Adrenal gland (tissue), 12 donors: ENCODE results near the gene PACSIN1. TPM values are rescaled to one million over a fixed set of nuclear protein-coding genes. Genes with fewer than 3 reads are reported as not detected.

ENCODE experiments used
- DNase-seq, 7 donors: peaks; one replicate each; pipeline ENCODE4 v3.0.0-alpha.2; 2019 to 2020
- H3K27ac ChIP-seq, 5 donors: fragments of 200-600 bp; sonication (generic) in 4 of 5; 1 replicate in 3 of 5; 2 replicates in 2 of 5; pipeline versions ENCODE4 v1.5.1 to v1.8.0; 2016 to 2020; ENCODE audit warnings: mild to moderate bottlenecking in 1 of 5
- H3K27me3 ChIP-seq: fragments of 200-600 bp; 2 replicates; pipeline ENCODE4 v1.8.0; 2021
- H3K36me3 ChIP-seq, 2 donors: fragments of 200-600 bp; replicated peaks in 1 of 2; 1 replicate in 1 of 2; 2 replicates in 1 of 2; pipeline versions ENCODE4 v1.5.1 to v1.8.0; 2018 to 2022
- H3K4me1 ChIP-seq, 2 donors: fragments of 200-600 bp; replicated peaks in 1 of 2; 1 replicate in 1 of 2; 2 replicates in 1 of 2; pipeline versions ENCODE4 v1.5.1 to v1.8.0; 2018 to 2021
- H3K4me3 ChIP-seq, 4 donors: fragments of 200-600 bp; sonication (generic) in 3 of 4; one replicate each; pipeline ENCODE4 v1.5.1; 2016 to 2018
- H3K9me3 ChIP-seq, 3 donors: fragments of 200-600 bp; sonication (generic) in 1 of 3; replicated peaks in 1 of 3; 1 replicate in 2 of 3; 2 replicates in 1 of 3; pipeline versions ENCODE4 v1.5.1 to v1.8.0; 2016 to 2021
- CTCF ChIP-seq, 6 experiments: fragments of 450-650 bp in 4 of 6; fragments of 200-600 bp in 2 of 6; sonication (generic) in 1 of 6; IDR thresholded peaks; 1 replicate in 5 of 6; 2 replicates in 1 of 6; pipeline versions ENCODE4 v1.5.1 to v1.8.0; 2016 to 2021; ENCODE audit warnings: antibody characterized with exemption in 6 of 6, mild to moderate bottlenecking in 2 of 6, moderate library complexity in 1 of 6
- POLR2A ChIP-seq, 2 donors: fragments of 450-650 bp; IDR thresholded peaks; one replicate each; pipeline ENCODE4 v1.6.1; 2017; ENCODE audit warnings: antibody characterized with exemption in 2 of 2, mild to moderate bottlenecking in 2 of 2, moderate library complexity in 1 of 2
- WGBS, 4 donors: extraction: QIAGEN DNeasy Blood & Tissue Kit in 2 of 4; methylation state at CpG; one replicate each; pipeline versions ENCODE4 v1.1.5 to v1.1.7; 2013 to 2017; 5-methylcytosine and 5-hydroxymethylcytosine counted together
- intact Hi-C, 2 donors: fragments of 100-400 bp; cut with DNase I; formaldehyde crosslinking; loops; one replicate each; pipeline versions ENCODE4 v1.14.1 to v1.15.0; 2022 to 2023
- polyA plus RNA-seq, 3 donors: library from polyadenylated mRNA; stranded (reverse); fragments of 200-250 nt in 2 of 3; fragments of 350-450 nt in 1 of 3; fragmentation: Illumina TruSeq in 1 of 3; extraction: RNeasy Lipid Tissue Mini Kit (QIAGEN cat#74804) in 1 of 3; gene quantifications; one replicate each; pipeline ENCODE4 v1.2.3, GENCODE V29; 2013 to 2014
- total RNA-seq, 9 donors: library from RNA; depleted of rRNA in 4 of 9; stranded (reverse); fragments of >200 nt in 4 of 9; fragments of 120-200 nt in 1 of 9; fragmentation: NEBNext Ultra II Directional in 1 of 9; extraction: Animal tissue kit (Norgen Biotek cat#: 25700) in 1 of 9; gene quantifications; one replicate each; pipeline versions ENCODE4 v1.1.0 to v1.2.4, GENCODE V29; 2013 to 2023
- donor health status: healthy with polysubstance abuse.
- donor health status: Bipolar disorder and iron deficiency.
- donor health status: DM: yes; HTN: yes; CAD: no.
- donor health status: DM: no; HTN: no; CAD: no.
- donor health status: DM: no; HTN: no; CAD: no.
- donor health status: DM: yes; HTN: yes; CAD: no.

Gene PACSIN1
- total and polyA plus RNA-seq, 12 donors = 0.19 to 2.9 (median 0.73) TPM; not detected in 2

DNA sequence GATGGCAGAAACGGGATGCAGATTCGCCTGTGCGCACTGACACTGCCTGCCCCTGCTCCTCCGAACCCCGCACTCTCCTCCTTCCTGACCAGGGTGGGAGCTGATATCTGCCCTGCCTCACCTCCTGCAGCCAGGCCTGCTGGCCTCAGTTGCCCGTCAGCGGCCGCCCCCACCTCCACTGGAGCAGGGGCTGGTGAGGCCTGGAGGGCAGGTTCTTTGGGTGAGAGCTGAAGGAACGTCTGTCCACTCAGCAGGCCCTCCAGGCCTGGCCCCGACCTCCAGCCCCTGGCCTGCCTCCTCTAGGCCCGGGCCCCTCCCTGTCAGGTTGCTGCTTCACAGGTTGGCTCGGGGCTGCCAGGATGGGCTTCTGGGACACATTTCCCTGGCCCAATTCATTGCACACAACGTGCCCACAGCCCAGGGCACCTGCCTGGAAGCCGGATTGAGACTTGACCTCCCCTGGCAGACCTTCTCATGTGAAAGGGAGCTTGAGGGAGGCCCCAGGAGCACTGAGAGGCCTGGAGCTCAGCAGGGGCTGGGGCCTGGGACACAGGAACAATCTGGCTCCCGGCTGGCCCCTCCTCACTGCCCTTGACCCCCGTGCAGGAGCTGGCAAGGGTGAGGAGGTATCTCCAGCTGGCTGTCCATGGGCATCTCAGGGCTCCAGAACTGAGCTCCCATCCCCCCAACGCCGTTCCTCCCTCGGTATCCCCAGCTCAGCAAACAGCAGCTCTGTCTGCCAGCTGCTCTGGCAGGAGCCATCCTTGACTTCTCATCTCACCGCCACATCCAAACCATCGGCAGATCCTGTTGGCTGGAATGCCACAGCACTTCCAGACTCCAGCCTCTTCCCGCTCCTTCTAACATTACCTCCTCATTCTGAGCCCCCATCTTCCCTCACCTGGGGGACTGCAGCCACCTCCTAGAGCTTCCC, 50.8 kb downstream of the PACSIN1 start:
- no peak for DNase-seq
- 86 to 89% (median 88%) methylated on average over 14 to 22 of the region's 22 CpGs for WGBS, 4 donors
- Histone ChIP-seq H3K36me3 (no peaks in the 10 kb centered on the region), H3K27me3 (no peaks in the 10 kb centered on the region), H3K27ac (no peak overlapping the region), H3K9me3 (no peaks in the 10 kb centered on the region), H3K4me1 (no peaks in the 10 kb centered on the region), H3K4me3 (no peak overlapping the region)
- TF ChIP-seq CTCF (IDR thresholded peaks at IDR 0.05) (no peak), POLR2A (IDR thresholded peaks at IDR 0.05) (no peak)
- intact Hi-C loops = no loop called here

DNA sequence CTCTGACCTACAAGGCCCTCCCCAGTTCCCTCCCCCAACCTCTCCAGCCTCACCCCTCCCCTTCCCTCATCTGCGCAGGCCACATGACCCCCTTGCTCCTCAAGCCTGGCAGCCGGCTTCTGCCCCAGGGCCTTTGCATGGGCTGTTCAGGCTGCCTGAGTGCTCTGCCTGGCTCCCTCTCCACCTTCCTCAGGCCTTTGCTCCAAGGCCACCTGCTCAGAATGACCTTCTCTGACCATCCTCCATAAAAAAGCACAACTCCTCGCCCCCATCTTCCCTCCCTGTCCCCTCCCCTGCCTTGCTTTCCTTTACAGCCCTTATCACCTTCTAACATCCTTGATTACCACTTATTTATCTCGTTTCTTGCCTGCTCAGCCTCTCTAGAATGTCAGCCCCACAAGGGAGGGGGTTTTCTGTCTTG, 51.6 kb downstream of the PACSIN1 start:
- H3K27ac ChIP-seq = no peak overlapping the region
- no peaks in the 10 kb centered on the region for H3K27me3 ChIP-seq
- H3K4me1 ChIP-seq = no peaks in the 10 kb centered on the region
- 75 to 81% (median 78%) methylated on average over 4 of the region's 4 CpGs for WGBS, 4 donors
- no peak for DNase-seq
- H3K9me3 ChIP-seq = no peaks in the 10 kb centered on the region
- TF ChIP-seq POLR2A (IDR thresholded peaks at IDR 0.05) (no peak), CTCF (IDR thresholded peaks at IDR 0.05) (no peak)
- H3K4me3 ChIP-seq = no peak overlapping the region
- intact Hi-C loops = no loop called here
- H3K36me3 ChIP-seq = no peaks in the 10 kb centered on the region

- Histone ChIP-seq H3K27me3 (no peaks in the 10 kb centered on the region), H3K4me3 (no peak overlapping the region), H3K9me3 (no peaks in the 10 kb centered on the region), H3K27ac (no peak overlapping the region), H3K36me3 (no peaks in the 10 kb centered on the region), H3K4me1 (no peaks in the 10 kb centered on the region)
- WGBS, 4 donors = 43 to 91% (median 85%) methylated on average over 1 to 8 of the region's 8 CpGs
- no peak for TF ChIP-seq CTCF (IDR thresholded peaks at IDR 0.05)
- TF ChIP-seq POLR2A (IDR thresholded peaks at IDR 0.05) = no peak
- no peak for DNase-seq
- intact Hi-C loops = no loop called here
Observed at GRCh38 chr6:34517966-34518365, 52.1 kb downstream of the PACSIN1 start.

DNA sequence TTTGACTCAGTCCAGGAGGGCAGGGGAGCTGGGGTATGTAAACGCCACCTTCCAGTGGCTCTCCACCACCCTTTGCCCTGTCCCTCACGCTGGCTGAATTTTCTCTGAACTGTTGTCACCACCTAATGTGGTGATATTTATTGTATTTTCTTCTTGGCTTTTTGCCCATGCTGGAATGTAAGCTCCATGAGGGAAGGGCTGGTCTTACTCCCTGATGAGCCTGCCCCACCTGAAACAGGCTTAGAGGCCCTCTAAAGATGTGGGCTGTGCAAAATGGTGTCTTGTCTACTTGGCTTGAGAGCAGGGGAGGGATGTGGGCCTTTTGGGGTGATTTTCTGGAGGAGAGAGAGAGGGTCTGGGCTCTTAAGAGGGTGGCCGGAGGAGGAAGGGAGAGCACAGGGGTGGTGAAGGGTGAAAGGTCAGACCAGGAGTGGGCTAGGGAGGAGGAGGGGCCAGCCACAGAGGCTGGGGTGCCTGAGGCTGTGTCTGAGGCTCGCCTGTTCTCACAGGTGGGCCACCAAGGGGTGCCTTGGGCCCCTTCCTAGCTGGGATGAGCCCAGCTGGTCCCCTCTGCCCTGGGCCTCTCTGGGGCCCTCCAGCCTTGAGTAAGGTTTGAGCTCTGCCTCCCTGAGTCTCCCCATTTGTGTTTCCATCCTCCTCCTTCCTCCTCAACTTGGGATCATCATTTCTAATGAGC, 52.9 kb downstream of the PACSIN1 start:
- DNase-seq = no peak
- no peak overlapping the region for H3K4me3 ChIP-seq
- H3K36me3 ChIP-seq = no peaks in the 10 kb centered on the region
- intact Hi-C loops = no loop called here
- 82 to 95% (median 90%) methylated on average over 4 of the region's 4 CpGs for WGBS, 4 donors
- no peak for TF ChIP-seq CTCF (IDR thresholded peaks at IDR 0.05)
- TF ChIP-seq POLR2A (IDR thresholded peaks at IDR 0.05) = no peak
- H3K9me3 ChIP-seq = no peaks in the 10 kb centered on the region
- no peaks in the 10 kb centered on the region for H3K27me3 ChIP-seq
- H3K27ac ChIP-seq = no peak overlapping the region
- no peaks in the 10 kb centered on the region for H3K4me1 ChIP-seq
